Parathyroid adenoma (tissue), 2 donors: ENCODE results near the gene ZBTB20.
A peak's percentile ranks its signal among the peaks of the same experiment; 100 is the strongest.

Source experiments
- H2AFZ ChIP-seq: fragments of 300-600 bp; sonication (generic); one replicate; pipeline ENCODE4 v1.7.0; 2017; ENCODE audit warnings: antibody characterized with exemption, mild to moderate bottlenecking
- H3K27ac ChIP-seq: fragments of 300-600 bp; sonication (generic); one replicate; pipeline ENCODE4 v1.7.0; 2017
- H3K27me3 ChIP-seq: fragments of 300-600 bp; sonication (generic); one replicate; pipeline ENCODE4 v1.7.0; 2017; ENCODE audit warnings: low read length; ENCODE audit not compliant: control insufficient read depth, insufficient read depth
- H3K36me3 ChIP-seq: fragments of 300-600 bp; sonication (generic); one replicate; pipeline ENCODE4 v1.7.0; 2017; ENCODE audit warnings: low read length; ENCODE audit not compliant: control insufficient read depth, insufficient read depth
- H3K4me1 ChIP-seq: fragments of 300-600 bp; sonication (generic); one replicate; pipeline ENCODE4 v1.7.0; 2017; ENCODE audit warnings: control low read depth
- H3K4me2 ChIP-seq: fragments of 300-600 bp; sonication (generic); one replicate; pipeline ENCODE4 v1.7.0; 2017; ENCODE audit warnings: low read length
- H3K4me3 ChIP-seq: fragments of 300-600 bp; sonication (generic); one replicate; pipeline ENCODE4 v1.7.0; 2017; ENCODE audit warnings: low read depth, low read length
- H3K79me2 ChIP-seq: fragments of 300-600 bp; sonication (generic); one replicate; pipeline ENCODE4 v1.7.0; 2017; ENCODE audit warnings: control low read depth
- H3K9ac ChIP-seq: fragments of 300-600 bp; sonication (generic); one replicate; pipeline ENCODE4 v1.7.0; 2017; ENCODE audit warnings: mild to moderate bottlenecking
- H3K9me3 ChIP-seq: fragments of 300-600 bp; sonication (generic); one replicate; pipeline ENCODE4 v1.7.0; 2017; ENCODE audit warnings: low read length; ENCODE audit not compliant: control insufficient read depth
- CTCF ChIP-seq: fragments of 300-600 bp; sonication (generic); IDR thresholded peaks from one replicate; pipeline ENCODE4 v1.7.0; 2017; ENCODE audit warnings: antibody characterized with exemption, mild to moderate bottlenecking
- donor health status: primary hyperparathyroidism.

Gene ZBTB20

GRCh38 chr3:115077501-115078250 is 69.4 kb downstream of the ZBTB20 start:
- H3K9me3 ChIP-seq, result no peaks in the 10 kb centered on the region
- H3K79me2 ChIP-seq, result peaks cover 26% of the 10 kb centered on the region
- no peak for TF ChIP-seq CTCF
- no peak overlapping the region for H3K4me2 ChIP-seq
- H3K36me3 ChIP-seq, result no peaks in the 10 kb centered on the region
- H3K27me3 ChIP-seq, result no peaks in the 10 kb centered on the region
- H3K4me1 ChIP-seq, result peaks cover 2% of the 10 kb centered on the region
- H2AFZ ChIP-seq, result no peak overlapping the region
- no peak overlapping the region for H3K4me3 ChIP-seq
- H3K27ac ChIP-seq, result no peak overlapping the region
- H3K9ac ChIP-seq, result no peak overlapping the region

- Histone ChIP-seq H3K4me2 (no peak overlapping the region), H3K4me1 (no peaks in the 10 kb centered on the region), H2AFZ (no peak overlapping the region), H3K27ac (no peak overlapping the region), H3K4me3 (no peak overlapping the region), H3K27me3 (no peaks in the 10 kb centered on the region), H3K9ac (no peak overlapping the region), H3K36me3 (no peaks in the 10 kb centered on the region), H3K9me3 (no peaks in the 10 kb centered on the region), H3K79me2 (peaks cover 20% of the 10 kb centered on the region)
- TF ChIP-seq CTCF, result no peak
Measured at GRCh38 chr3:115074502-115074901, 72.6 kb downstream of the ZBTB20 start.

- Histone ChIP-seq H3K4me3 (no peak overlapping the region), H3K4me2 (no peak overlapping the region), H3K27me3 (no peaks in the 10 kb centered on the region), H2AFZ (no peak overlapping the region), H3K36me3 (no peaks in the 10 kb centered on the region), H3K79me2 (peaks cover 20% of the 10 kb centered on the region), H3K27ac (peak overlapping the region; percentile 6), H3K9ac (no peak overlapping the region), H3K9me3 (no peaks in the 10 kb centered on the region), H3K4me1 (no peaks in the 10 kb centered on the region)
- TF ChIP-seq CTCF, result no peak
Measured at GRCh38 chr3:115072265-115073021, 74.6 kb downstream of the ZBTB20 start.

- Histone ChIP-seq H3K4me1 (no peaks in the 10 kb centered on the region), H3K27me3 (no peaks in the 10 kb centered on the region), H3K9ac (no peak overlapping the region), H3K36me3 (no peaks in the 10 kb centered on the region), H3K4me3 (no peak overlapping the region), H2AFZ (no peak overlapping the region), H3K9me3 (no peaks in the 10 kb centered on the region), H3K4me2 (peak overlapping the region; percentile 10), H3K27ac (no peak overlapping the region), H3K79me2 (peaks cover 12% of the 10 kb centered on the region)
- no peak for TF ChIP-seq CTCF
Measured at GRCh38 chr3:115071601-115072000, 75.5 kb downstream of the ZBTB20 start.
